Liver (tissue), 9 donors: ENCODE results near the gene PTPN14. TPM values are rescaled to one million over a fixed set of nuclear protein-coding genes. Genes with fewer than 3 reads are reported as not detected.

Experiments used
- DNase-seq: peaks from one replicate; pipeline ENCODE4 v3.0.0-alpha.2; 2017; ENCODE audit warnings: low spot score
- H3K27ac ChIP-seq, 2 donors: one replicate each; pipeline ENCODE4 v1.7.0; 2013; ENCODE audit warnings: inconsistent platforms in 2 of 2, low read length in 2 of 2, control low read depth in 1 of 2, low read depth in 1 of 2, mild to moderate bottlenecking in 1 of 2
- H3K27me3 ChIP-seq, 4 donors: one replicate each; pipeline versions ENCODE4 v1.6.1 to v1.7.0; 2013; ENCODE audit warnings: low read length in 3 of 4, inconsistent platforms in 1 of 4, mild to moderate bottlenecking in 1 of 4, moderate library complexity in 1 of 4; ENCODE audit not compliant: control insufficient read depth in 4 of 4, insufficient read depth in 4 of 4
- H3K36me3 ChIP-seq, 4 donors: one replicate each; pipeline versions ENCODE4 v1.6.1 to v1.7.0; 2013; ENCODE audit warnings: low read length in 3 of 4, mild to moderate bottlenecking in 3 of 4, low read depth in 1 of 4, moderate library complexity in 1 of 4; ENCODE audit not compliant: control insufficient read depth in 4 of 4, insufficient read depth in 3 of 4
- H3K4me1 ChIP-seq, 4 donors: one replicate each; pipeline versions ENCODE4 v1.6.1 to v1.7.0; 2013; ENCODE audit warnings: low read length in 3 of 4, mild to moderate bottlenecking in 3 of 4, moderate library complexity in 1 of 4; ENCODE audit not compliant: control insufficient read depth in 4 of 4, insufficient read depth in 4 of 4
- H3K4me3 ChIP-seq, 3 donors: one replicate each; pipeline versions ENCODE4 v1.6.1 to v1.7.0; 2013; ENCODE audit warnings: low read length in 3 of 3, control low read depth in 1 of 3, low read depth in 1 of 3, mild to moderate bottlenecking in 1 of 3
- H3K9ac ChIP-seq, 2 donors: one replicate each; pipeline ENCODE4 v1.7.0; 2013; ENCODE audit warnings: low read length in 2 of 2, mild to moderate bottlenecking in 2 of 2, moderate library complexity in 2 of 2, control low read depth in 1 of 2, low read depth in 1 of 2
- H3K9me3 ChIP-seq, 4 donors: one replicate each; pipeline versions ENCODE4 v1.6.1 to v1.7.0; 2013; ENCODE audit warnings: low read length in 3 of 4; ENCODE audit not compliant: control insufficient read depth in 4 of 4
- ATF3 ChIP-seq: IDR thresholded peaks from 2 replicates; pipeline ENCODE4 v1.6.1; 2016; ENCODE audit warnings: antibody characterized with exemption
- CTCF ChIP-seq: fragments of 150-350 bp; IDR thresholded peaks from 2 replicates; pipeline ENCODE4 v1.5.1; 2017; ENCODE audit warnings: improper control_type of control experiment, low read depth, low read length; ENCODE audit not compliant: missing input control
- EGR1 ChIP-seq, 2 donors: IDR thresholded peaks; 2 replicates each; pipeline ENCODE4 v1.6.1; 2016 to 2018; ENCODE audit warnings: antibody characterized with exemption in 2 of 2, low read depth in 2 of 2
- FOXA1 ChIP-seq: IDR thresholded peaks from 2 replicates; pipeline ENCODE4 v1.6.1; 2016; ENCODE audit warnings: antibody characterized with exemption
- FOXA2 ChIP-seq: IDR thresholded peaks from 2 replicates; pipeline ENCODE4 v1.6.1; 2016; ENCODE audit warnings: antibody characterized with exemption
- GABPA ChIP-seq, 2 donors: IDR thresholded peaks in 1 of 2; conservative IDR thresholded peaks in 1 of 2; 2 replicates each; pipeline ENCODE4 v1.6.1; 2016; ENCODE audit warnings: antibody characterized with exemption in 2 of 2, mild to moderate bottlenecking in 1 of 2, moderate library complexity in 1 of 2
- HNF4A ChIP-seq, 2 donors: conservative IDR thresholded peaks; 2 replicates each; pipeline ENCODE4 v1.6.1; 2016; ENCODE audit warnings: antibody characterized with exemption in 2 of 2, mild to moderate bottlenecking in 2 of 2
- HNF4G ChIP-seq: IDR thresholded peaks from 2 replicates; pipeline ENCODE4 v1.6.1; 2016; ENCODE audit warnings: antibody characterized with exemption
- JUND ChIP-seq, 2 donors: IDR thresholded peaks; 2 replicates each; pipeline ENCODE4 v1.6.1; 2016; ENCODE audit warnings: antibody characterized with exemption in 2 of 2
- NR2F2 ChIP-seq: IDR thresholded peaks from 2 replicates; pipeline ENCODE4 v1.6.1; 2016; ENCODE audit warnings: antibody characterized with exemption
- RAD21 ChIP-seq, 2 donors: IDR thresholded peaks; 2 replicates each; pipeline ENCODE4 v1.6.1; 2016; ENCODE audit warnings: antibody characterized with exemption in 2 of 2, mild to moderate bottlenecking in 2 of 2
- RXRA ChIP-seq, 2 donors: IDR thresholded peaks; 2 replicates each; pipeline ENCODE4 v1.6.1; 2017 to 2018; ENCODE audit warnings: antibody characterized with exemption in 2 of 2, mild to moderate bottlenecking in 1 of 2
- SP1 ChIP-seq: IDR thresholded peaks from 2 replicates; pipeline ENCODE4 v1.6.1; 2018; ENCODE audit warnings: antibody characterized with exemption, mild to moderate bottlenecking
- TAF1 ChIP-seq: conservative IDR thresholded peaks from 2 replicates; pipeline ENCODE4 v1.6.1; 2016; ENCODE audit warnings: antibody characterized with exemption, mild to moderate bottlenecking
- YY1 ChIP-seq: IDR thresholded peaks from 2 replicates; pipeline ENCODE4 v1.6.1; 2016; ENCODE audit warnings: antibody characterized with exemption, mild to moderate bottlenecking
- WGBS: extraction: QIAGEN DNeasy Blood & Tissue Kit; methylation state at CpG from one replicate; pipeline ENCODE4 v1.1.7; 2013; 5-methylcytosine and 5-hydroxymethylcytosine counted together
- polyA plus RNA-seq, 2 donors: library from polyadenylated mRNA; stranded (reverse) in 1 of 2; unstranded in 1 of 2; fragments of 200-250 nt in 1 of 2; fragments of >200 nt in 1 of 2; fragmentation: Nextera tagmentation in 1 of 2; extraction: Ambion mirVana in 1 of 2; gene quantifications; one replicate each; pipeline versions ENCODE4 v1.2.1 to v1.2.3, GENCODE V29; 2013 to 2015
- total RNA-seq, 2 donors: library from RNA; depleted of rRNA; stranded (reverse); fragments of >200 nt; gene quantifications; one replicate each; pipeline ENCODE4 v1.2.3, GENCODE V29; 2014
- TF ChIP-seq, protein P1 (sequence below): IDR thresholded peaks from 2 replicates; pipeline ENCODE4 v1.6.1; 2016; ENCODE audit warnings: antibody characterized with exemption, mild to moderate bottlenecking
- TF ChIP-seq, protein P2 (sequence below): IDR thresholded peaks from 2 replicates; pipeline ENCODE4 v1.6.1; 2016; ENCODE audit warnings: antibody characterized with exemption
- TF ChIP-seq, protein P3 (sequence below): IDR thresholded peaks from 2 replicates; pipeline ENCODE4 v1.6.1; 2016; ENCODE audit warnings: antibody characterized with exemption
- donor health status: healthy.
- donor health status: healthy.
- donor health status: healthy.
- donor health status: healthy.
- donor health status: healthy.

Gene PTPN14
- total and polyA plus RNA-seq, 4 donors, result 0.54 to 3.2 (median 1.5) TPM

- WGBS, result 89% methylated on average over 2 of the region's 2 CpGs
- DNase-seq, result no peak
- peaks cover 0 to 1% (median 0%) of the 10 kb centered on the region in 4 donors for H3K4me1 ChIP-seq
- H3K4me3 ChIP-seq, result no peak overlapping the region
- H3K27ac ChIP-seq, result no peak overlapping the region
- TF ChIP-seq HNF4A (conservative IDR thresholded peaks at IDR 0.05) (no peak), JUND (IDR thresholded peaks at IDR 0.05) (no peak), ATF3 (no peak), CTCF (no peak), NR2F2 (no peak), GABPA (IDR thresholded peaks at IDR 0.05 in 1 of 2, conservative IDR thresholded peaks at IDR 0.05 in 1 of 2) (no peak), FOXA2 (no peak), RXRA (IDR thresholded peaks at IDR 0.05) (no peak), TAF1 (no peak), SP1 (no peak), RAD21 (IDR thresholded peaks at IDR 0.05) (no peak), HNF4G (no peak), EGR1 (IDR thresholded peaks at IDR 0.05; ENCODE audit: low read depth in 2 of 2) (no peak), FOXA1 (no peak), YY1 (no peak)
- TF ChIP-seq, protein P1, sequence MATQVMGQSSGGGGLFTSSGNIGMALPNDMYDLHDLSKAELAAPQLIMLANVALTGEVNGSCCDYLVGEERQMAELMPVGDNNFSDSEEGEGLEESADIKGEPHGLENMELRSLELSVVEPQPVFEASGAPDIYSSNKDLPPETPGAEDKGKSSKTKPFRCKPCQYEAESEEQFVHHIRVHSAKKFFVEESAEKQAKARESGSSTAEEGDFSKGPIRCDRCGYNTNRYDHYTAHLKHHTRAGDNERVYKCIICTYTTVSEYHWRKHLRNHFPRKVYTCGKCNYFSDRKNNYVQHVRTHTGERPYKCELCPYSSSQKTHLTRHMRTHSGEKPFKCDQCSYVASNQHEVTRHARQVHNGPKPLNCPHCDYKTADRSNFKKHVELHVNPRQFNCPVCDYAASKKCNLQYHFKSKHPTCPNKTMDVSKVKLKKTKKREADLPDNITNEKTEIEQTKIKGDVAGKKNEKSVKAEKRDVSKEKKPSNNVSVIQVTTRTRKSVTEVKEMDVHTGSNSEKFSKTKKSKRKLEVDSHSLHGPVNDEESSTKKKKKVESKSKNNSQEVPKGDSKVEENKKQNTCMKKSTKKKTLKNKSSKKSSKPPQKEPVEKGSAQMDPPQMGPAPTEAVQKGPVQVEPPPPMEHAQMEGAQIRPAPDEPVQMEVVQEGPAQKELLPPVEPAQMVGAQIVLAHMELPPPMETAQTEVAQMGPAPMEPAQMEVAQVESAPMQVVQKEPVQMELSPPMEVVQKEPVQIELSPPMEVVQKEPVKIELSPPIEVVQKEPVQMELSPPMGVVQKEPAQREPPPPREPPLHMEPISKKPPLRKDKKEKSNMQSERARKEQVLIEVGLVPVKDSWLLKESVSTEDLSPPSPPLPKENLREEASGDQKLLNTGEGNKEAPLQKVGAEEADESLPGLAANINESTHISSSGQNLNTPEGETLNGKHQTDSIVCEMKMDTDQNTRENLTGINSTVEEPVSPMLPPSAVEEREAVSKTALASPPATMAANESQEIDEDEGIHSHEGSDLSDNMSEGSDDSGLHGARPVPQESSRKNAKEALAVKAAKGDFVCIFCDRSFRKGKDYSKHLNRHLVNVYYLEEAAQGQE, result no peak
- TF ChIP-seq, protein P2, sequence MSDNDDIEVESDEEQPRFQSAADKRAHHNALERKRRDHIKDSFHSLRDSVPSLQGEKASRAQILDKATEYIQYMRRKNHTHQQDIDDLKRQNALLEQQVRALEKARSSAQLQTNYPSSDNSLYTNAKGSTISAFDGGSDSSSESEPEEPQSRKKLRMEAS, result no peak
- TF ChIP-seq, protein P3, sequence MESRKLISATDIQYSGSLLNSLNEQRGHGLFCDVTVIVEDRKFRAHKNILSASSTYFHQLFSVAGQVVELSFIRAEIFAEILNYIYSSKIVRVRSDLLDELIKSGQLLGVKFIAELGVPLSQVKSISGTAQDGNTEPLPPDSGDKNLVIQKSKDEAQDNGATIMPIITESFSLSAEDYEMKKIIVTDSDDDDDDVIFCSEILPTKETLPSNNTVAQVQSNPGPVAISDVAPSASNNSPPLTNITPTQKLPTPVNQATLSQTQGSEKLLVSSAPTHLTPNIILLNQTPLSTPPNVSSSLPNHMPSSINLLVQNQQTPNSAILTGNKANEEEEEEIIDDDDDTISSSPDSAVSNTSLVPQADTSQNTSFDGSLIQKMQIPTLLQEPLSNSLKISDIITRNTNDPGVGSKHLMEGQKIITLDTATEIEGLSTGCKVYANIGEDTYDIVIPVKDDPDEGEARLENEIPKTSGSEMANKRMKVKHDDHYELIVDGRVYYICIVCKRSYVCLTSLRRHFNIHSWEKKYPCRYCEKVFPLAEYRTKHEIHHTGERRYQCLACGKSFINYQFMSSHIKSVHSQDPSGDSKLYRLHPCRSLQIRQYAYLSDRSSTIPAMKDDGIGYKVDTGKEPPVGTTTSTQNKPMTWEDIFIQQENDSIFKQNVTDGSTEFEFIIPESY, result no peak
- H3K27me3 ChIP-seq, result no peaks in the 10 kb centered on the region
- H3K9ac ChIP-seq, result no peak overlapping the region
- no peaks in the 10 kb centered on the region for H3K9me3 ChIP-seq
- peaks cover 0 to 7% (median 2%) of the 10 kb centered on the region in 4 donors for H3K36me3 ChIP-seq
Observed at GRCh38 chr1:214337015-214337414, 214.4 kb downstream of the PTPN14 start.
